Brain pericyte (primary cell): ENCODE results near the gene ARMC7.

Experiments
- DNase-seq: peaks from one replicate; pipeline ENCODE4 v3.0.0-alpha.2; 2012; ENCODE audit warnings: low read depth, low spot score

The ARMC7 gene

GRCh38 chr17:75078284-75079022 is 31.3 kb upstream of the ARMC7 start:
- no peak for DNase-seq

- DNase-seq = no peak
Measured at GRCh38 chr17:75079023-75079373, 30.8 kb upstream of the ARMC7 start.

DNA sequence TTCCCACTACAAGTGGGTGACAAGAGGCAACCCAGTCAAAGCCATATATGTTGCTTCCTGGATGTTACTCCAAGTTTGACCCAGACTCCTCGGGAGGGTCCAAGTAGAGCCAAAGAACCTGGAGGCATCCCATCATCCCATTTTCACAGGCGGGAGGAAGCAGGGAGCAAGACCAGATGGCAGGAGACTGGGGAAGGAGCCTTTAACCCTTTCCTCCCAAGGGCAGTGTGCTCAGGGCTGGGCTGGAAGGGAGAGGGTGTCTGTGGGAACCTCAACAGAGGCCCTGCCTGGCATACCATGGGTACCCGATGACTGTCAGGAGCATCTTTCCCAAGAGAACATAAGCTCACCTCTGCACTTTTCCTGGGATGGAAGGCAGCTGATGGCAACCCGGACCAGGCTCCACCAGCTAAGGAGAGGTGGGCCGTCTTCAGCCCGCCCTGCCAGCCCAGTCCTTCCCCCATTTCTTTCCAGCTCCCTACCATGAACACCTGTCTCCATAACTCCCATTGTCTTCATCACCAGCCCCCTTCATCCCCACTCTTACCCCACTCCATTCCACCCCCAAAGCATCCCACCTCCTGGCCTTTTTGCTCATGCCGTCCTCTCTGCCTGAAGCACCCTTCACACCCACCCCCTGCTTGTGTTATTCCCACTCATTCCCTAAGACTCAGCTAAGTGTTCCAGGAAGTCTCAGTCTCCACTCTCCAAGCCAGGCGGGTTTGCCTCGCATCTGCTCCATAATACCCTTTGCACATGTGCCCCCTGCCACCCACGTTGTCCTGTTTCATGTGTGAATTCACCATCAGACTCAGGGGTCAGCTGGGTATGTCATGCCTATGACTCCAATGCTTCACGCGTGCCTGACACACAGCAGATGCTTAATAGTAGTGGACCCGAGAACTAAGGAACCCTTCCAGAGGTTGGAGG is 27.9 kb upstream of the ARMC7 start:
- DNase-seq = no peak

GRCh38 chr17:75082683-75083082 is 27.1 kb upstream of the ARMC7 start:
- DNase-seq = no peak

GRCh38 chr17:75084039-75084660 is 25.6 kb upstream of the ARMC7 start:
- peak; percentile 61 for DNase-seq

- DNase-seq = no peak
Measured at GRCh38 chr17:75086496-75087181, 23.1 kb upstream of the ARMC7 start.

GRCh38 chr17:75087182-75087557 is 22.6 kb upstream of the ARMC7 start:
- DNase-seq = no peak

- no peak for DNase-seq
Measured at GRCh38 chr17:75087558-75088453, 22.0 kb upstream of the ARMC7 start, which contains the start of gene SLC16A5. SLC16A5 (plus strand) TSS chr17:75087954; CDS start chr17:75093637, 5,683 bp downstream.

- no peak for DNase-seq
Measured at GRCh38 chr17:75088465-75089417, 21.0 kb upstream of the ARMC7 start.

DNA sequence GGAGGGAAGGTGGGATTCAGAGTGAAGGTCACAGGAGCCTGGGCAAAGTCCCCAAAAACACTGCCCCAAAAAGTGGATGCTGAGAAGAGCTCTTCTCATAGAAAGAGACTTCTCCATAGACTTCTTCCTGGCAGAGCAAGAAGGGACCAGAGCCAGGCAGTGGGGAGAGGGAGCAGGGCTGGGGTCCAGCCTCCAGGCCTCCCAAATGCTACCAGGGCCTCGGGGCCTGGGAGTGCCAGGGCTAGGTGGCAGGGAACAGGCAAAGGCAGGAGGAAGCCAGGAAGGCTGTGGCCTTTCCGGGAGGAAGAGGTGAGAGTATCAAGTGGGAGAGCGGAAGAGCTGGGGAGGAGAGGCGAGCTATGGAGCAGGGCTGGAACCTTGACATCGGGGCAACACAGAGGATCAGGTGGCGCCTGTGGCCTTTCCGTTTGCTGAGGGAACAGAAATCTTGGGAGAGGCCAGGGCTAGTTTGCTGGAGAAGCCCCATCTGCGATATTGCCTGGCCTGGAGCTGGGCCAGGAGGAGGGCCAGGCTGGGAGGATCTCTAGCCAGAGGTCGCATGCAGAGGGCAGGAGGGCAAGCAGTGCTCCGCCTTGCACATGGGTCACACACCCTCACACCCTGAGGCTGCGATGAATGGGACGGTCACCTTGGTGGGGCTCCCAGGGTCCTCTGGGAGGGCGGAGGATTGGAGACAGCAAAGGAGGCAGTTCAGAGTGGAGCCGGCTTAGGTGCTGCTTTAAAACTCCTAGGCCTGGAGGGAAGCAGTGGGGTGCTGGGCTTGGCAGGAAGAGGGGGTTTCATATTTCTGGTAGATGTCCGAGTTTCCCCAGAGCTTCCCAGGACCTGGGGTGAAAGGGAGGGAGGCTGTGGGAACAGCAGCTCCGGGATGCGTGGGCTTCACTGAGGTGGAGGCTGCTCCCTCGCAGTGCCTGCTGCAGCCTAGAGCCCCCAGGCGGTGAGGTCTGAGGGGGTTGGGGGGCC is 18.6 kb upstream of the ARMC7 start:
- DNase-seq = no peak

GRCh38 chr17:75091855-75092327 is 17.9 kb upstream of the ARMC7 start:
- no peak for DNase-seq

- no peak for DNase-seq
Measured at GRCh38 chr17:75093548-75094158, 16.1 kb upstream of the ARMC7 start.

GRCh38 chr17:75094871-75095399 is 14.8 kb upstream of the ARMC7 start:
- DNase-seq = no peak

DNA sequence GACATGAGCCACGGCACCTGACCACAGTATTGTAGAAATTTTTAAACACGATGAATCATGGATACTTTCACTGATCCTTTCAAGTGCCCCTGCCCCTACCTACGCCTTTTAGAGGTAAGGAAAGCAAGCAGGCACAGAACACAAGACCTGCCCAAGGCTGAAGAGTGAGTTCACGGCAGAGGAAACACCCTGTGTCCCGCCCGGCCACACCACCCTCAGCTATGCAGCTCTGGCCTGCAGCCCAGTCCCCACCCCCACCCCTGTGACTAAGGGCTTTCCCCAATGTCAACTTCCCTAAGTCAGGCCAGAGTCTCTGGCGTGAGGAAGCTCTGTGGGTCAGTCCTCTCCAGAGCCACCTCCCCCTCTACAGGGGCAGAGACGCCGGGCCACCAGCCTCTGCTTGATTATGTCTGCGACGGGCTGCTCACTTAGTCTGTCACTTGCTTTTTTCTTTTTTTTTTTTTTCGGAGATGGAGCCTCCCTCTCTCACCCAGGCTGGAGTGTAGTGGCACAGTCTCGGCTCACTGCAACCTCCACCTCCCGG is 13.6 kb upstream of the ARMC7 start:
- DNase-seq = no peak

GRCh38 chr17:75097865-75098264 is 11.9 kb upstream of the ARMC7 start:
- no peak for DNase-seq

DNA sequence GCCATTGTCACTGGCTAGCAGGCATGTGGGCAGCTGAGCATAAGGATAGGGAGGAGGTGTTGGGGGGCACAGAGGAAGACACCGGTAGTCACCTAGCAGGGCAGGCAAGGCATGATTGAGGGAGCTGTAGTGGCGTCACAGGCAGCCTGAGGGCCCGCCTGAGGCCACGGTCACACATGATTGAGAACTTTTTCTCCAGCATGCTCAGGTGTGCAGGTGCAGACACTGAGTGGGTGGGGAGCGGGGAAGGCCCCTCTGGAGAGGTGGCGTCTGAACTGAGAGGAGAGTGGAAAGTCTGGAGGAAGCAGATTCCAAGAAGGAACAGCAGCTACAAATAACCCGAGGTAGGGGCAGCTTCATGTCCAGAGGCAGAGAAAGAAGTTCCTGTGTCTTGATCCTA is 10.9 kb upstream of the ARMC7 start:
- DNase-seq = no peak

GRCh38 chr17:75099881-75100595 is 9.7 kb upstream of the ARMC7 start:
- DNase-seq = no peak
